H9 (cell line): ENCODE measurements around the gene PDGFB. TPM values are rescaled to one million over a fixed set of nuclear protein-coding genes. Genes with fewer than 3 reads are reported as not detected.

Source experiments
- DNase-seq: peaks from one replicate; pipeline ENCODE4 v3.0.0-alpha.2; 2017
- H2AFZ ChIP-seq: one replicate; pipeline ENCODE4 v1.6.1; 2013; ENCODE audit warnings: mild to moderate bottlenecking, low read length, control low read depth, moderate library complexity
- H2AK5ac ChIP-seq: 2 replicates; pipeline ENCODE4 v1.6.1; 2013; ENCODE audit warnings: low read length, control low read depth, mixed read lengths; ENCODE audit not compliant: insufficient read length
- H2BK120ac ChIP-seq: one replicate; pipeline ENCODE4 v1.6.1; 2013; ENCODE audit warnings: low read depth, mild to moderate bottlenecking, low read length, control low read depth, inconsistent platforms; ENCODE audit not compliant: poor library complexity, severe bottlenecking
- H2BK12ac ChIP-seq: 2 replicates; pipeline ENCODE4 v1.6.1; 2013; ENCODE audit warnings: low read length, control low read depth, mixed read lengths, low read depth; ENCODE audit not compliant: insufficient read length
- H2BK15ac ChIP-seq: 2 replicates; pipeline ENCODE4 v1.6.1; 2013; ENCODE audit warnings: low read depth, low read length, control low read depth
- H2BK20ac ChIP-seq: one replicate; pipeline ENCODE4 v1.6.1; 2013; ENCODE audit warnings: low read depth, mild to moderate bottlenecking, low read length, control low read depth, inconsistent platforms; ENCODE audit not compliant: poor library complexity, severe bottlenecking
- H2BK5ac ChIP-seq: 2 replicates; pipeline ENCODE4 v1.6.1; 2013; ENCODE audit warnings: low read length, control low read depth, mixed read lengths; ENCODE audit not compliant: insufficient read length
- H3K14ac ChIP-seq: 2 replicates; pipeline ENCODE4 v1.6.1; 2013; ENCODE audit warnings: low read length, control low read depth; ENCODE audit not compliant: insufficient read depth
- H3K18ac ChIP-seq: 2 replicates; pipeline ENCODE4 v1.6.1; 2013; ENCODE audit warnings: low read depth, mild to moderate bottlenecking, mixed read lengths, low read length, control low read depth; ENCODE audit not compliant: insufficient read length
- H3K23ac ChIP-seq: 2 replicates; pipeline ENCODE4 v1.6.1; 2013; ENCODE audit warnings: low read length, control low read depth, mixed read lengths, low read depth; ENCODE audit not compliant: insufficient read length
- H3K23me2 ChIP-seq: 2 replicates; pipeline ENCODE4 v1.6.1; 2013; ENCODE audit warnings: low read depth, mild to moderate bottlenecking, mixed read lengths, low read length, control low read depth; ENCODE audit not compliant: insufficient read length, poor library complexity, severe bottlenecking
- H3K27ac ChIP-seq: 2 replicates; pipeline ENCODE4 v1.5.1; 2013; ENCODE audit warnings: low read length, control low read depth, mixed read lengths, low read depth; ENCODE audit not compliant: insufficient read length
- H3K27me3 ChIP-seq: 2 replicates; pipeline ENCODE4 v1.6.1; 2013; ENCODE audit warnings: low read length, control low read depth, inconsistent platforms; ENCODE audit not compliant: insufficient read depth
- H3K4ac ChIP-seq: 2 replicates; pipeline ENCODE4 v1.6.1; 2013; ENCODE audit warnings: low read depth, mild to moderate bottlenecking, control low read depth, inconsistent platforms, low read length, moderate library complexity
- H3K4me1 ChIP-seq: 2 replicates; pipeline ENCODE4 v1.6.1; 2013; ENCODE audit warnings: low read length, control low read depth, inconsistent platforms; ENCODE audit not compliant: insufficient read depth
- H3K4me2 ChIP-seq: 2 replicates; pipeline ENCODE4 v1.6.1; 2013; ENCODE audit warnings: low read length, control low read depth, mixed read lengths; ENCODE audit not compliant: insufficient read length, insufficient read depth
- H3K56ac ChIP-seq: 2 replicates; pipeline ENCODE4 v1.6.1; 2013; ENCODE audit warnings: low read depth, mild to moderate bottlenecking, mixed read lengths, low read length, control low read depth; ENCODE audit not compliant: insufficient read length
- H3K79me1 ChIP-seq: 2 replicates; pipeline ENCODE4 v1.6.1; 2013; ENCODE audit warnings: low read depth, mild to moderate bottlenecking, moderate library complexity, low read length, control low read depth, inconsistent platforms; ENCODE audit not compliant: insufficient read depth, poor library complexity, severe bottlenecking
- H3K79me2 ChIP-seq: 2 replicates; pipeline ENCODE4 v1.6.1; 2013; ENCODE audit warnings: low read length, control low read depth, inconsistent platforms; ENCODE audit not compliant: insufficient read depth
- H3K9ac ChIP-seq: 2 replicates; pipeline ENCODE4 v1.6.1; 2013; ENCODE audit warnings: low read length, control low read depth, mixed read lengths; ENCODE audit not compliant: insufficient read length; ENCODE audit errors: extremely low read depth
- H3K9me3 ChIP-seq: one replicate; pipeline ENCODE4 v1.6.1; 2013; ENCODE audit warnings: low read depth, low read length, inconsistent platforms; ENCODE audit not compliant: control insufficient read depth
- H3T11ph ChIP-seq: one replicate; pipeline ENCODE4 v1.6.1; 2013; ENCODE audit warnings: mild to moderate bottlenecking, low read length, control low read depth, inconsistent platforms
- H4K20me1 ChIP-seq: one replicate; pipeline ENCODE4 v1.6.1; 2013; ENCODE audit not compliant: control insufficient read depth, insufficient read length, insufficient read depth
- H4K5ac ChIP-seq: 2 replicates; pipeline ENCODE4 v1.6.1; 2013; ENCODE audit warnings: low read depth, mild to moderate bottlenecking, mixed read lengths, low read length, control low read depth; ENCODE audit not compliant: insufficient read length
- H4K8ac ChIP-seq: replicated peaks from 2 replicates; pipeline ENCODE4 v1.6.1; 2013; ENCODE audit warnings: low read length, control low read depth, mixed read lengths, low read depth; ENCODE audit not compliant: insufficient read length
- H4K91ac ChIP-seq: 2 replicates; pipeline ENCODE4 v1.6.1; 2013; ENCODE audit warnings: low read depth, mild to moderate bottlenecking, moderate library complexity, mixed read lengths, low read length, control low read depth; ENCODE audit not compliant: insufficient read length
- H3K27ac Mint-ChIP-seq, 3 experiments: 2 replicates in 2 of 3; 3 replicates in 1 of 3; pipeline ENCODE4 v1.8.0; 2020 to 2021; ENCODE audit warnings: mixed read lengths in 3 of 3, mild to moderate bottlenecking in 1 of 3, moderate library complexity in 1 of 3
- H3K27me3 Mint-ChIP-seq: 2 replicates; pipeline ENCODE4 v1.8.0; 2021; ENCODE audit warnings: low read depth, mild to moderate bottlenecking, moderate library complexity, mixed read lengths
- H3K36me3 Mint-ChIP-seq, 3 experiments: 2 replicates in 2 of 3; 3 replicates in 1 of 3; pipeline ENCODE4 v1.8.0; 2020 to 2021; ENCODE audit warnings: low read depth in 3 of 3, mixed read lengths in 3 of 3; ENCODE audit not compliant: insufficient read depth in 1 of 3
- H3K4me1 Mint-ChIP-seq, 2 experiments: 2 replicates each; pipeline ENCODE4 v1.8.0; 2020; ENCODE audit warnings: mixed read lengths in 2 of 2
- H3K4me3 Mint-ChIP-seq, 2 experiments: 2 replicates in 1 of 2; 3 replicates in 1 of 2; pipeline ENCODE4 v1.8.0; 2020 to 2021; ENCODE audit warnings: mild to moderate bottlenecking in 2 of 2, mixed read lengths in 2 of 2, moderate library complexity in 1 of 2
- H3K9me3 Mint-ChIP-seq, 2 experiments: 2 replicates in 1 of 2; 3 replicates in 1 of 2; pipeline ENCODE4 v1.8.0; 2020; ENCODE audit warnings: mild to moderate bottlenecking in 2 of 2, mixed read lengths in 2 of 2, moderate library complexity in 1 of 2
- WGBS: extraction: QIAGEN DNeasy Blood & Tissue Kit; methylation state at CpG from one replicate; pipeline ENCODE4 v1.1.7; 2013; ENCODE audit warnings: missing lambda C conversion rate, low lambda C conversion rate, mixed read lengths; ENCODE audit not compliant: insufficient read length; ENCODE audit errors: extremely low coverage; 5-methylcytosine and 5-hydroxymethylcytosine counted together
- total RNA-seq: library from RNA; stranded (reverse); gene quantifications from 2 replicates; pipeline ENCODE4 v1.2.1, GENCODE V29; 2021
- TF ChIP-seq, protein P1 (sequence below): fragments of 200-600 bp; sonication (generic); conservative IDR thresholded peaks from 3 replicates; pipeline ENCODE4 v1.8.0; 2021; ENCODE audit warnings: antibody characterized with exemption, mild to moderate bottlenecking

Gene PDGFB
- total RNA-seq, 1 experiment from 2014 or later: 6.1 TPM

DNA sequence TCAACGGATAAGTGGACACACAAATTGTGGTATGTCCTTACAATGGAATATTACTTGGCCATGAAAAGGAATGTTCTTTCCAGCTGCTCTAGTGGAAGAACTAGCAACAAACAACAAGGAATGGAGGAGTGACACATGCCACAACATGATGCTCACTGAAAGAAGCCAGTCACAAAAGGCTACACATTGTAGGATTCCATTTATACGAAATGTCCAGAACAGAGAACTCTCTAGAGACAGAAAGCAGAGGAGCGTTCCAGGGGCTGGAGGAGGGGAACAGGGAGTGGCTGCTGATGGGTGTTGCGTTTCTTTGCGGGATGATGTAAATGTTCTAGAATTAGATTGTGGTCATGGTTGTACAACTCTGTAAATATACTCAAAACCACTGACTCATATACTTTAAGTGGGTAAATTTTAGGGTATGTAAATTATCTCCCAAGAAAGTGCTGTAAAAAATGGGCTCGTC lies 32.4 kb upstream of the PDGFB start:
- H3K79me2 ChIP-seq: no peaks in the 10 kb centered on the region
- no peak overlapping the region for H2BK120ac ChIP-seq
- TF ChIP-seq, protein P1, sequence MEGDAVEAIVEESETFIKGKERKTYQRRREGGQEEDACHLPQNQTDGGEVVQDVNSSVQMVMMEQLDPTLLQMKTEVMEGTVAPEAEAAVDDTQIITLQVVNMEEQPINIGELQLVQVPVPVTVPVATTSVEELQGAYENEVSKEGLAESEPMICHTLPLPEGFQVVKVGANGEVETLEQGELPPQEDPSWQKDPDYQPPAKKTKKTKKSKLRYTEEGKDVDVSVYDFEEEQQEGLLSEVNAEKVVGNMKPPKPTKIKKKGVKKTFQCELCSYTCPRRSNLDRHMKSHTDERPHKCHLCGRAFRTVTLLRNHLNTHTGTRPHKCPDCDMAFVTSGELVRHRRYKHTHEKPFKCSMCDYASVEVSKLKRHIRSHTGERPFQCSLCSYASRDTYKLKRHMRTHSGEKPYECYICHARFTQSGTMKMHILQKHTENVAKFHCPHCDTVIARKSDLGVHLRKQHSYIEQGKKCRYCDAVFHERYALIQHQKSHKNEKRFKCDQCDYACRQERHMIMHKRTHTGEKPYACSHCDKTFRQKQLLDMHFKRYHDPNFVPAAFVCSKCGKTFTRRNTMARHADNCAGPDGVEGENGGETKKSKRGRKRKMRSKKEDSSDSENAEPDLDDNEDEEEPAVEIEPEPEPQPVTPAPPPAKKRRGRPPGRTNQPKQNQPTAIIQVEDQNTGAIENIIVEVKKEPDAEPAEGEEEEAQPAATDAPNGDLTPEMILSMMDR: no peak
- no peak overlapping the region for H3K4me3 Mint-ChIP-seq
- peaks cover 9% of the 10 kb centered on the region for H3K27me3 Mint-ChIP-seq
- H3K23me2 ChIP-seq: no peaks in the 10 kb centered on the region
- H3K36me3 Mint-ChIP-seq: peaks cover 4 to 13% (median 6%) of the 10 kb centered on the region in 3 experiments; a peak in 4 of 7 replicates
- H3K4me1 Mint-ChIP-seq: peaks cover 20 to 27% of the 10 kb centered on the region in 2 experiments
- H4K20me1 ChIP-seq: no peaks in the 10 kb centered on the region
- H3K14ac ChIP-seq: no peak overlapping the region
- peaks cover 4% of the 10 kb centered on the region; the same call in 1 of the 2 replicates for H3K4me1 ChIP-seq
- no peak overlapping the region for H4K5ac ChIP-seq
- H2BK15ac ChIP-seq: no peak overlapping the region
- H2AFZ ChIP-seq: no peak overlapping the region
- H2BK20ac ChIP-seq: no peak overlapping the region
- H4K8ac ChIP-seq: no peak overlapping the region
- H3K9ac ChIP-seq: no peak overlapping the region
- H3K4me2 ChIP-seq: no peak overlapping the region
- no peaks in the 10 kb centered on the region for H3K9me3 ChIP-seq
- H3K27ac Mint-ChIP-seq: no peak overlapping the region
- no peak overlapping the region for H3K23ac ChIP-seq
- no peak overlapping the region for H3K18ac ChIP-seq
- peaks cover 8 to 10% of the 10 kb centered on the region in 2 experiments for H3K9me3 Mint-ChIP-seq
- no peak overlapping the region for H3K27ac ChIP-seq
- no peak overlapping the region for H2BK5ac ChIP-seq
- H3K4ac ChIP-seq: no peak overlapping the region
- H3K56ac ChIP-seq: no peak overlapping the region
- no peak overlapping the region for H2AK5ac ChIP-seq
- WGBS: no CpG with 5 or more reads among the region's 6 CpGs
- no peaks in the 10 kb centered on the region for H3K79me1 ChIP-seq
- H3T11ph ChIP-seq: no peak overlapping the region
- no peak overlapping the region for H4K91ac ChIP-seq
- no peaks in the 10 kb centered on the region for H3K27me3 ChIP-seq
- no peak overlapping the region for H2BK12ac ChIP-seq
- DNase-seq: no peak
